Coronary artery (tissue), 2 donors: ENCODE measurements around the gene MCEE.
"Not testable (repeated sequence)": the region's sequence is repeated elsewhere in the genome, so short reads cannot be mapped to it uniquely, and the experiment has no call there.

Experiments used
- DNase-seq: peaks from one replicate; pipeline ENCODE4 v3.0.0-alpha.2; 2017; ENCODE audit warnings: low spot score
- H3K27ac ChIP-seq, 2 donors: fragments of 200-600 bp; sonication (generic); one replicate each; pipeline ENCODE4 v1.5.1; 2016 to 2019
- H3K4me3 ChIP-seq: fragments of 200-600 bp; sonication (generic); 2 replicates; pipeline ENCODE4 v1.5.1; 2016; ENCODE audit warnings: mild to moderate bottlenecking, moderate library complexity
- CTCF ChIP-seq: fragments of 200-600 bp; sonication (generic); IDR thresholded peaks from one replicate; pipeline ENCODE4 v1.5.1; 2019; ENCODE audit warnings: antibody characterized with exemption

MCEE gene

GRCh38 chr2:71113843-71114242 lies 16.2 kb downstream of the MCEE start:
- DNase-seq: no peak
- TF ChIP-seq CTCF: no peak
- H3K4me3 ChIP-seq: no peak overlapping the region
- H3K27ac ChIP-seq: no peak overlapping the region

GRCh38 chr2:71108091-71108490 lies 21.9 kb downstream of the MCEE start:
- DNase-seq: no peak
- Histone ChIP-seq H3K4me3 (no peak overlapping the region), H3K27ac (no peak overlapping the region)
- no peak for TF ChIP-seq CTCF

GRCh38 chr2:71106463-71106862 lies 23.6 kb downstream of the MCEE start:
- not testable (repeated sequence) for H3K27ac ChIP-seq, DNase-seq, H3K4me3 ChIP-seq

- Histone ChIP-seq H3K4me3 (no peak overlapping the region), H3K27ac (no peak overlapping the region)
- DNase-seq: no peak
- no peak for TF ChIP-seq CTCF
These were observed 26.2 kb downstream of the MCEE start for GRCh38 chr2:71103809-71104208.

GRCh38 chr2:71102981-71103681 lies 26.9 kb downstream of the MCEE start:
- TF ChIP-seq CTCF: no peak
- Histone ChIP-seq H3K27ac (no peak overlapping the region), H3K4me3 (no peak overlapping the region)
- DNase-seq: no peak

- TF ChIP-seq CTCF: no peak
- DNase-seq: no peak
- no peak overlapping the region for H3K4me3 ChIP-seq
- no peak overlapping the region for H3K27ac ChIP-seq
These were observed 28.4 kb downstream of the MCEE start for GRCh38 chr2:71101656-71102055.

- Histone ChIP-seq H3K27ac (no peak overlapping the region), H3K4me3 (no peak overlapping the region)
- TF ChIP-seq CTCF: peak; percentile 41
- no peak for DNase-seq
These were observed 29.6 kb downstream of the MCEE start for GRCh38 chr2:71100195-71100964.

GRCh38 chr2:71092491-71093260 lies 37.4 kb downstream of the MCEE start:
- not testable (repeated sequence) for H3K27ac ChIP-seq, H3K4me3 ChIP-seq, DNase-seq

- DNase-seq, H3K4me3 ChIP-seq: not testable (repeated sequence)
These were observed 38.2 kb downstream of the MCEE start for GRCh38 chr2:71091808-71092207.

GRCh38 chr2:71089475-71089874 lies 40.6 kb downstream of the MCEE start:
- not testable (repeated sequence) for DNase-seq, H3K27ac ChIP-seq, H3K4me3 ChIP-seq

More at GRCh38 chr2:71091808-71092207, 38.2 kb downstream of the MCEE start:
- not testable (repeated sequence) for H3K27ac ChIP-seq

GRCh38 chr2:71085325-71086003 lies 44.6 kb downstream of the MCEE start:
- not testable (repeated sequence) for H3K4me3 ChIP-seq, DNase-seq, H3K27ac ChIP-seq
